Cardiac muscle cell (in vitro differentiated cells and primary cell): ENCODE results near the gene CNBP. TPM values are rescaled to one million over a fixed set of nuclear protein-coding genes. Genes with fewer than 3 reads are reported as not detected.
"Not testable (repeated sequence)": the region's sequence is repeated elsewhere in the genome, so short reads cannot be mapped to it uniquely, and the experiment has no call there.

Experiments used
- DNase-seq, 2 donors: peaks; one replicate each; pipeline versions ENCODE4 v3.0.0 to v3.0.0-alpha.2; 2010 to 2017; ENCODE audit warnings: low read depth in 1 of 2, low spot score in 1 of 2
- H3K27ac ChIP-seq: fragments of 200-600 bp; sonication (generic); 2 replicates; pipeline ENCODE4 v1.5.1; 2016
- H3K27me3 ChIP-seq: fragments of 200-600 bp; sonication (generic); 2 replicates; pipeline ENCODE4 v1.6.0; 2016; ENCODE audit warnings: control low read depth
- H3K36me3 ChIP-seq: fragments of 200-600 bp; sonication (generic); 2 replicates; pipeline ENCODE4 v1.5.1; 2016; ENCODE audit warnings: control low read depth
- H3K4me1 ChIP-seq: fragments of 200-600 bp; sonication (generic); 2 replicates; pipeline ENCODE4 v1.8.1; 2017; ENCODE audit warnings: low read depth, mild to moderate bottlenecking, mixed run types
- H3K4me3 ChIP-seq: fragments of 200-600 bp; sonication (generic); 2 replicates; pipeline ENCODE4 v1.5.1; 2016; ENCODE audit warnings: mild to moderate bottlenecking
- H3K9me3 ChIP-seq: fragments of 200-600 bp; sonication (generic); 2 replicates; pipeline ENCODE4 v1.5.1; 2017; ENCODE audit warnings: low read depth, mild to moderate bottlenecking, control low read depth
- CTCF ChIP-seq: IDR thresholded peaks from 2 replicates; pipeline ENCODE4 v1.5.1; 2012; ENCODE audit warnings: low read depth, mild to moderate bottlenecking, low read length
- polyA plus RNA-seq: library from polyadenylated mRNA; unstranded; fragments of >200 nt; fragmentation: Nextera tagmentation; extraction: Ambion mirVana; gene quantifications from 2 replicates; pipeline ENCODE4 v1.2.1, GENCODE V29; 2016
- total RNA-seq: library from RNA; depleted of rRNA; stranded (reverse); fragments of >200 nt; gene quantifications from 2 replicates; pipeline ENCODE4 v1.2.3, GENCODE V29; 2016

Gene CNBP
- total and polyA plus RNA-seq, 2 experiments from 2014 or later, result 377 to 448 TPM

- no peak for DNase-seq
- no peaks in the 10 kb centered on the region for H3K4me1 ChIP-seq
- H3K4me3 ChIP-seq, result no peak overlapping the region
- H3K36me3 ChIP-seq, result no peaks in the 10 kb centered on the region
- no peaks in the 10 kb centered on the region for H3K9me3 ChIP-seq
- H3K27ac ChIP-seq, result no peak overlapping the region
- no peaks in the 10 kb centered on the region for H3K27me3 ChIP-seq
- TF ChIP-seq CTCF, result no peak
Observed at GRCh38 chr3:129196601-129197000, 12.9 kb upstream of the CNBP start.

GRCh38 chr3:129195731-129196256, 12.1 kb upstream of the CNBP start:
- DNase-seq, result peak in 1 of 2 donors; percentile 95
- no peaks in the 10 kb centered on the region for H3K27me3 ChIP-seq
- H3K4me3 ChIP-seq, result no peak overlapping the region
- H3K9me3 ChIP-seq, result no peaks in the 10 kb centered on the region
- H3K4me1 ChIP-seq, result no peaks in the 10 kb centered on the region
- peak overlapping the region; percentile 26 for H3K27ac ChIP-seq
- no peaks in the 10 kb centered on the region for H3K36me3 ChIP-seq
- no peak for TF ChIP-seq CTCF

- H3K27me3 ChIP-seq, H3K9me3 ChIP-seq, H3K36me3 ChIP-seq, H3K27ac ChIP-seq, DNase-seq, H3K4me1 ChIP-seq, H3K4me3 ChIP-seq: not testable (repeated sequence)
Observed at GRCh38 chr3:129189793-129190192, 6.1 kb upstream of the CNBP start.

GRCh38 chr3:129187857-129188256, 4.2 kb upstream of the CNBP start:
- Histone ChIP-seq H3K27me3 (no peaks in the 10 kb centered on the region), H3K4me1 (peaks cover 6% of the 10 kb centered on the region), H3K9me3 (no peaks in the 10 kb centered on the region), H3K4me3 (no peak overlapping the region), H3K27ac (peak overlapping the region; percentile 79), H3K36me3 (no peaks in the 10 kb centered on the region)
- TF ChIP-seq CTCF, result no peak
- DNase-seq, result no peak

- H3K36me3 ChIP-seq, result no peaks in the 10 kb centered on the region
- no peak for TF ChIP-seq CTCF
- no peak overlapping the region for H3K4me3 ChIP-seq
- peak overlapping the region; percentile 22 for H3K27ac ChIP-seq
- H3K27me3 ChIP-seq, result no peaks in the 10 kb centered on the region
- no peaks in the 10 kb centered on the region for H3K9me3 ChIP-seq
- H3K4me1 ChIP-seq, result peaks cover 10% of the 10 kb centered on the region
- no peak for DNase-seq
Observed at GRCh38 chr3:129185783-129186182, 2.1 kb upstream of the CNBP start.

GRCh38 chr3:129184784-129185542, 1.3 kb upstream of the CNBP start:
- peak overlapping the region; percentile 60 for H3K4me3 ChIP-seq
- H3K27ac ChIP-seq, result peak overlapping the region; percentile 97
- H3K36me3 ChIP-seq, H3K27me3 ChIP-seq, H3K9me3 ChIP-seq, DNase-seq: not testable (repeated sequence)
- peaks cover 17% of the 10 kb centered on the region for H3K4me1 ChIP-seq
